GM19372 (cell line): ENCODE measurements around the gene MRPL52.

ENCODE experiments used
- ATAC-seq: cut with Tn5 transposase; IDR thresholded peaks from one replicate; pipeline ENCODE4 v1.9.1; 2021; ENCODE audit warnings: mild to moderate bottlenecking, low read depth, moderate library complexity; ENCODE audit not compliant: unreplicated experiment

The MRPL52 gene

GRCh38 chr14:22878271-22879246 is 48.9 kb downstream of the MRPL52 start:
- no peak for ATAC-seq

GRCh38 chr14:22882064-22882463 is 52.4 kb downstream of the MRPL52 start:
- ATAC-seq, result no peak

DNA sequence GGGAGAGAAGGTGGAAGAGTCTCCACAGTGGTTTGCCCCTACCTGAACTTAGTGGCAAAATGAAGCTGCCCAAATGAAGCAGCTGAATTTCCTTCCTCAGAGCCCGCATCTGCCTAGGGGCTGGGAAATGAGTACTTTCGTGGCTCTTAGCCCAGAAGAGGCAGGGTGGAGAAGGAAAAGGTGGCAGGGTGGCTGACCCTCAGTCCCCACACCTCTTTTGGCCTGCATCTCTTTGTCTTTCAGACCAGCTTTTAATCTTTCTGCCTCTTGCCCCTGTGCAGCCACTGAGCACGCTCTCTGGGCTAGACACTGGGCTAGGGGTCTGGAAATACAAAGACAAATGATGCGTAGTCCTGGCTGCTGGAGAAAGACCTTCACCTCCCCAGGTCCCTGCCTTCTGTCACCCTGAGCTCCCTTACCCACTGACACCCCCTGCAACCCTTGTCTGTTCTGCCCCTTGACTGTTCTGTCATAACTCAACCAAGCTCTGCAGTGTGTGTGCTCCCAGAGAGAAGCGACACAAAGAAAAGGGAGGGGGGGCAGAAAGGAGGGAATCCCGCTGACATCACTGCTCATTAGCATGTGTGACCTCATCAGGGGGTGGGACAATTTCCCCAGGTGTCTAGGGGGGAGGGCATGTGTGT is 53.0 kb downstream of the MRPL52 start:
- ATAC-seq, result no peak

- ATAC-seq, result no peak
These were observed 53.7 kb downstream of the MRPL52 start, which contains the start of gene REM2 for GRCh38 chr14:22883173-22883976. REM2 (plus strand) TSS chr14:22883222; CDS start chr14:22883288, 66 bp downstream.

DNA sequence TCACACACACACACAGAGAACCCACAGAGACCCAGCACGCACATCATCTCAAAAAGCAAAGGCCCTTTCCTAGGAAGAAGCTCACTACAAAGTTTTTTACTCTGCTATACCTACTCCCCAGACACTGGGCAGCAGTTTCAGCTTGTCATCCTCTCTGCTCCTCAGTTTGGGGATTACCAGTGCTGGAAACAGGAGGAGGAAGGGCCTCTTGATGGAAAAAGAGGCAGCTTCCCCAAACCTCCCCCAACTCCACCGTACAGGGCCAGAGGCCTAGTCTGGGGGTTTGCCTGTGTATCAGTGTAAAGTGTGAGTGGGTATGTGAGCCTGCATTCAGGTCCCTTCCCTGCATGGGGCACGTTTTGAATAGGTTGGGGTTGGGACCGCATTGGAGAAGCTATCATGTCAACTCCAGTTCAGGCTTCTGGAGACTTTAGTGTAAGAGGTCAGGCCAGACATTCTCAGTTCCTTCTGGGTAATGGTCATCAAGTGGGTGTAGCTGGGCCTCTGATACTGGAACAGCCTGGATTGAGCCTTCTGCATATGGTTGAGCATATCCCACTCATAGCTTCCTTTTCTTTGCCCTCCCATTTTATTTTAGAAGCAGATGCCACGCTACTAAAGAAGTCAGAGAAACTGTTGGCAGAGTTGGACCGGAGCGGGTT is 54.5 kb downstream of the MRPL52 start:
- ATAC-seq, result no peak
